Measurements from ENCODE around the gene TENM3.

Gene TENM3

GRCh38 chr4:182203872-182204411, 39.3 kb upstream of the TENM3 start:
- Histone ChIP-seq H3K36me3 (ENCODE audit: low read depth) (no peaks in the 10 kb centered on the region), H3K9me3 (ENCODE audit: severe bottlenecking) (no peaks in the 10 kb centered on the region), H3K27ac (ENCODE audit: poor library complexity, severe bottlenecking) (no peak overlapping the region), H3K4me3 (ENCODE audit: severe bottlenecking) (no peak overlapping the region), H3K27me3 (ENCODE audit: insufficient read depth, poor library complexity, severe bottlenecking) (no peaks in the 10 kb centered on the region), H3K4me1 (ENCODE audit: insufficient read depth, poor library complexity, severe bottlenecking) (peaks cover 18% of the 10 kb centered on the region)
- no peak for DNase-seq (ENCODE audit: low spot score)
- TF ChIP-seq CTCF (IDR thresholded peaks at IDR 0.05; ENCODE audit: poor library complexity, severe bottlenecking) = no peak
- ATAC-seq (ENCODE audit: low read depth) = no peak

- TF ChIP-seq CTCF (IDR thresholded peaks at IDR 0.05; ENCODE audit: poor library complexity, severe bottlenecking) = no peak
- no peak overlapping the region for H3K4me3 ChIP-seq (ENCODE audit: severe bottlenecking)
- DNase-seq (ENCODE audit: low spot score) = no peak
- no peak for ATAC-seq (ENCODE audit: low read depth)
- no peak overlapping the region for H3K27ac ChIP-seq (ENCODE audit: poor library complexity, severe bottlenecking)
- H3K27me3 ChIP-seq (ENCODE audit: insufficient read depth, poor library complexity, severe bottlenecking) = no peaks in the 10 kb centered on the region
- H3K9me3 ChIP-seq (ENCODE audit: severe bottlenecking) = no peaks in the 10 kb centered on the region
- no peaks in the 10 kb centered on the region for H3K36me3 ChIP-seq (ENCODE audit: low read depth)
- H3K4me1 ChIP-seq (ENCODE audit: insufficient read depth, poor library complexity, severe bottlenecking) = peaks cover 18% of the 10 kb centered on the region
Measured at GRCh38 chr4:182205306-182205705, 37.9 kb upstream of the TENM3 start.

- H3K36me3 ChIP-seq (ENCODE audit: low read depth) = no peaks in the 10 kb centered on the region
Measured at GRCh38 chr4:182206266-182206665, 36.9 kb upstream of the TENM3 start.

GRCh38 chr4:182206916-182207315, 36.3 kb upstream of the TENM3 start:
- peak overlapping the region; percentile 71 for H3K27ac ChIP-seq (ENCODE audit: poor library complexity, severe bottlenecking)
- no peaks in the 10 kb centered on the region for H3K9me3 ChIP-seq (ENCODE audit: severe bottlenecking)
- TF ChIP-seq CTCF (IDR thresholded peaks at IDR 0.05; ENCODE audit: poor library complexity, severe bottlenecking) = no peak
- H3K4me3 ChIP-seq (ENCODE audit: severe bottlenecking) = no peak overlapping the region
- DNase-seq (ENCODE audit: low spot score) (no peak), ATAC-seq (ENCODE audit: low read depth) (no peak)
- no peaks in the 10 kb centered on the region for H3K27me3 ChIP-seq (ENCODE audit: insufficient read depth, poor library complexity, severe bottlenecking)
- H3K36me3 ChIP-seq (ENCODE audit: low read depth) = no peaks in the 10 kb centered on the region
- H3K4me1 ChIP-seq (ENCODE audit: insufficient read depth, poor library complexity, severe bottlenecking) = peaks cover 18% of the 10 kb centered on the region

More at GRCh38 chr4:182206266-182206665, 36.9 kb upstream of the TENM3 start:
- DNase-seq (ENCODE audit: low spot score) = no peak
- H3K4me1 ChIP-seq (ENCODE audit: insufficient read depth, poor library complexity, severe bottlenecking) = peaks cover 18% of the 10 kb centered on the region
- H3K4me3 ChIP-seq (ENCODE audit: severe bottlenecking) = no peak overlapping the region
- ATAC-seq (ENCODE audit: low read depth) = no peak
- H3K27me3 ChIP-seq (ENCODE audit: insufficient read depth, poor library complexity, severe bottlenecking) = no peaks in the 10 kb centered on the region
- TF ChIP-seq CTCF (IDR thresholded peaks at IDR 0.05; ENCODE audit: poor library complexity, severe bottlenecking) = no peak
- H3K27ac ChIP-seq (ENCODE audit: poor library complexity, severe bottlenecking) = no peak overlapping the region
- H3K9me3 ChIP-seq (ENCODE audit: severe bottlenecking) = no peaks in the 10 kb centered on the region

- H3K9me3 ChIP-seq (ENCODE audit: severe bottlenecking) = no peaks in the 10 kb centered on the region
- H3K4me3 ChIP-seq (ENCODE audit: severe bottlenecking) = no peak overlapping the region
- H3K36me3 ChIP-seq (ENCODE audit: low read depth) = no peaks in the 10 kb centered on the region
- ATAC-seq (ENCODE audit: low read depth) (peak; percentile 97), DNase-seq (ENCODE audit: low spot score) (no peak)
- no peak for TF ChIP-seq CTCF (IDR thresholded peaks at IDR 0.05; ENCODE audit: poor library complexity, severe bottlenecking)
- H3K27me3 ChIP-seq (ENCODE audit: insufficient read depth, poor library complexity, severe bottlenecking) = no peaks in the 10 kb centered on the region
- H3K4me1 ChIP-seq (ENCODE audit: insufficient read depth, poor library complexity, severe bottlenecking) = peaks cover 18% of the 10 kb centered on the region
- H3K27ac ChIP-seq (ENCODE audit: poor library complexity, severe bottlenecking) = peak overlapping the region; percentile 71
Measured at GRCh38 chr4:182207830-182208396, 35.3 kb upstream of the TENM3 start.

Measured in RWPE2 (cell line).